D341Med (cell line): Measurements from ENCODE around the gene TFIP11.

Experiments
- DNase-seq: peaks from one replicate; pipeline ENCODE4 v3.0.0; 2012; ENCODE audit warnings: low spot score

Gene TFIP11

GRCh38 chr22:26447584-26448329 is 64.5 kb downstream of the TFIP11 start:
- DNase-seq: no peak

DNA sequence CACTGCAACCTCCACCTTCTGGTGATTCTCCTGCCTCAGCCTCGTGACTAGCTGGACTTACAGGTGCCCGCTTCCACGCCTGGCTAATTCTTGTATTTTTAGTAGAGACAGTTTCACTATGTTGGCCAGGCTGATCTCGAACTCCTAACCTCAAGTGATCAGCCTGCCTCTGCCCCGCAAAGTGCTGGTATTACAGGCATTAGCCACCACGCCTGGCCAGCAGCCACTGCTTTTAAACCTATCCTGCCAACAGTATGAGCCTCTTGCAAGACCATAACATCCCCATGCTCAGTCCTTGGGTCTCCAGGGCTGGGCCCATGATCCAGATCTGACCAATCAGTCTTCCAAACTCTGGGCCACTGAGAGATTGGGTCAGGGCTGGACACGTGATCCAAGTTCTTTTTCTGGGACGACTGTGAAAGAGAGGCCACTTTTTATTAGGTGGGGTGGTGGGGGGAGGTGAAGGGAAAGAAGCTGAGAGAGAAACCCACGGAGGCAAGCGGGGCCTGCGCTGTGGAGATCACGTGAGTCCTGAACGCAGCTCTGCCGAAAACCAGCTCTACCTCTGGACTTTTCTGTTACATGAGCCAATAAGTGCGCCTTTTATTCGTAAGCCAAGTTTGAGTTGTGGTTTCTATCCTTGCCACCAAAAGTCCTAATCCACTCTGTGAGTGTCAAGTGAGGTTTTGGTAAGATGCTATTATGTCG is 65.3 kb downstream of the TFIP11 start:
- no peak for DNase-seq

DNA sequence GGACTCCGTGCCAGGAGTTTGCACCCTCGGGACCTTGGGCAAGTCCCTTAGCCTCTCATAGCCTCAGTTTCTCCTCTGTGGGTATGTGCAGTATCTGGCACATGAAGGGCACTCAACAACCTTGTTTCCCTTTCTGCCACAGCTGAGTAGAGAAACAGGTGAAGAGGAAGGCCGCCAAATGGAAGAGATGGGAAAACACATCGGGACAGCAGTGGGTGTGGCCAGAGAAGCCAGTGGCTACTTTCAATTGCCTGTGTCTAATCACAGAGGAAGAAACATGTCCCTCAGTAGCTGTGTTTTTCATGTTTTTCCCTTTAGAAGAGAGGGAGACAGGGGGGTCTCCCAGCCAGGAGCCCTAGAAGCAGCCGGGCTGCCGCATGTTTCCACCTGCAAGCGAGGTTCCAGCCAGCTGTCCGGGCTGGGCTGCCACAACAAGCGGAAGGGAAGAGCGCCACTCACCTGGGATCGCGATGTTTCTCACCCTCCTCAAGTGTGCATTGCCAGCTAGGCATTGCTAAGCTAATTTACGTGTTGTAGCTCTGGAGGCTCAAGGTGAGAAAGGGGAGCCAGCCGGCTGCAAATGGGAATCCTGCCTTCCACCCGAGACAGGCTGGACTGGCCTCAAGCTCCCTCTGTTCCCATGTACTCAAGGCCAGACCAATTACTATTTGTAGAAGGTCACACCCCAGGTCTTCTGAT is 66.5 kb downstream of the TFIP11 start:
- DNase-seq: no peak

GRCh38 chr22:26444777-26445176 is 67.5 kb downstream of the TFIP11 start:
- no peak for DNase-seq

GRCh38 chr22:26443901-26444690 is 68.2 kb downstream of the TFIP11 start:
- DNase-seq: no peak

DNA sequence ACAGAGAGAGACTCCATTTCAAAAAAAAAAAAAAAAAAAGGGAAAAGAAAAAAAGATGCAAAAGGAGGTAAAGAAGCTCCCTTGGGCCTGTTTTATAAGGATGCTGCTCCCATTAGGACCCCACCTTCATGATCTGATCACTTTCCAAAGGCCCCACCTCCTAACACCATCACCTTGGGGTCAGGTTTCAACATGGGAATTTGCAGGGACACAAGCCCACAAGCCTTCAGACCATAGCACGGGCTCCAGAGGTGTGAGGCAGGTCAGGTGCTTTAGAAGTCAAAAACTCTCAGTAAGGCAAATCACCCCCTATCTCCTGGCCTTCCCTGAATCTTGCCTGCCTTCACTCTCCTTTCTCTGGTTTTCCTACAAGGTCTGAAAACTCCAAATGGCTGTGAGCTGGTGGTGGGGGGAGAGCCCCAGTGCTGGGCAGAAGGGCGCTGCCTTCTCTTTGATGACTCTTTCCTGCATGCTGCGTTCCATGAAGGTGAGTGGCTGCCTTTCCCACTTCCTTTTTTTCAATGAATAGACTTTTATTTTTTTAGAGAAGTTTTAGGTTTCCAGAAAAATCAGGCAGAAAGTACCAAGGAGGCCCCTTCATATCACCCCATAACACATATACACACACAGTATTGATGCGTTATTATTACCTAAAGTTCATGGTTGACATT is 70.1 kb downstream of the TFIP11 start:
- DNase-seq: no peak
